OCI-LY1 (cell line): Measurements from ENCODE around the gene PKD1L1.

ENCODE experiments used
- EZH2 ChIP-seq: fragments of 200-600 bp; sonication (generic), shearing (Covaris generic); IDR thresholded peaks from 2 replicates; pipeline ENCODE4 v1.8.0; 2017; ENCODE audit warnings: borderline replicate concordance, mixed run types, mild to moderate bottlenecking, antibody characterized with exemption, low read length, moderate library complexity, mixed read lengths
- TF ChIP-seq, protein P1 (sequence below): fragments of 200-600 bp; sonication (generic), shearing (Covaris generic); IDR thresholded peaks from 2 replicates; pipeline ENCODE4 v1.5.1; 2017; ENCODE audit warnings: mild to moderate bottlenecking, antibody characterized with exemption, low read length, moderate library complexity, mixed read lengths

DNA sequence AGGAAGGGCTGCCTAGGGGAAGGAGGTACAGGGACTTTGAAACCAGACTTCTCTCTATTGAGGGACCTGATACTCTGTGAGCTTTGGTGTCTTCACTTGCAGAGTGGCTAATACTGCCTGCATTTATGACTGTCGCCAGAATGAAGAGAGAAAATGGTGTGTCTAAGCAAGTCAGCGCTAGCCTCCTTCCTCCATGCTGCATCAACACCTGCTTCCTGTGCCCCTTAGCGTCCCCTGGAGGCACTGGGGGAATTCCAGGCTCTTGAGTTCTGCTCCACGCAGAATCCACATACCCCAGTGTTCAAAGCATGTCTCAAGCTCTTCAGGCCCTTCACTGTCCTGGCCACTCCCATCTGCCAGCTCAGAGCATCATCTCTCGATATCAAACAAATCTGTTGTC is 140.5 kb downstream of the PKD1L1 start:
- TF ChIP-seq, protein P1, sequence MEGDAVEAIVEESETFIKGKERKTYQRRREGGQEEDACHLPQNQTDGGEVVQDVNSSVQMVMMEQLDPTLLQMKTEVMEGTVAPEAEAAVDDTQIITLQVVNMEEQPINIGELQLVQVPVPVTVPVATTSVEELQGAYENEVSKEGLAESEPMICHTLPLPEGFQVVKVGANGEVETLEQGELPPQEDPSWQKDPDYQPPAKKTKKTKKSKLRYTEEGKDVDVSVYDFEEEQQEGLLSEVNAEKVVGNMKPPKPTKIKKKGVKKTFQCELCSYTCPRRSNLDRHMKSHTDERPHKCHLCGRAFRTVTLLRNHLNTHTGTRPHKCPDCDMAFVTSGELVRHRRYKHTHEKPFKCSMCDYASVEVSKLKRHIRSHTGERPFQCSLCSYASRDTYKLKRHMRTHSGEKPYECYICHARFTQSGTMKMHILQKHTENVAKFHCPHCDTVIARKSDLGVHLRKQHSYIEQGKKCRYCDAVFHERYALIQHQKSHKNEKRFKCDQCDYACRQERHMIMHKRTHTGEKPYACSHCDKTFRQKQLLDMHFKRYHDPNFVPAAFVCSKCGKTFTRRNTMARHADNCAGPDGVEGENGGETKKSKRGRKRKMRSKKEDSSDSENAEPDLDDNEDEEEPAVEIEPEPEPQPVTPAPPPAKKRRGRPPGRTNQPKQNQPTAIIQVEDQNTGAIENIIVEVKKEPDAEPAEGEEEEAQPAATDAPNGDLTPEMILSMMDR = peak; percentile 69
- TF ChIP-seq EZH2 = no peak
